B cell (primary cell): ENCODE data around the gene PCAT7. TPM values are rescaled to one million over a fixed set of nuclear protein-coding genes. Genes with fewer than 3 reads are reported as not detected.

Source experiments
- ATAC-seq: fragments of 200-7000 bp; cut with Tn5 transposase; one replicate; pipeline ENCODE4 v1.10.0; 2021; ENCODE audit warnings: low read depth, mild to moderate bottlenecking, moderate number of reproducible peaks, moderate library complexity
- CTCF ChIA-PET: fragments of 350-600 bp; sonication (Branson Sonifier 250); formaldehyde crosslinking; loops from one replicate; lab custom pipeline; 2021; ENCODE audit warnings: antibody characterized with exemption, inconsistent platforms; lab: Charles Lee
- POLR2A ChIA-PET: fragments of 350-600 bp; sonication (Branson Sonifier 250); formaldehyde crosslinking; loops from one replicate; lab custom pipeline; 2021; ENCODE audit warnings: antibody characterized with exemption; lab: Charles Lee
- DNase-seq: peaks from one replicate; pipeline ENCODE4 v3.0.0; 2013
- H2AFZ ChIP-seq: 2 replicates; pipeline ENCODE4 v1.6.1; 2012; ENCODE audit warnings: mild to moderate bottlenecking, low read depth, low read length; ENCODE audit not compliant: insufficient read depth, poor library complexity, severe bottlenecking
- H3K27ac ChIP-seq, 2 donors: 1 replicate in 1 of 2; 2 replicates in 1 of 2; pipeline ENCODE4 v1.5.1; 2012 to 2013; ENCODE audit warnings: low read length in 2 of 2, mild to moderate bottlenecking in 2 of 2, moderate library complexity in 1 of 2
- H3K27me3 ChIP-seq, 4 experiments: fragments of 200-600 bp in 1 of 4; sonication (generic) in 1 of 4; replicated peaks in 1 of 4; 1 replicate in 2 of 4; 2 replicates in 2 of 4; pipeline versions ENCODE4 v1.6.1 to v1.7.0; 2013 to 2016; ENCODE audit warnings: low read length in 3 of 4, mild to moderate bottlenecking in 2 of 4, mixed read lengths in 1 of 4, moderate library complexity in 1 of 4; ENCODE audit not compliant: insufficient read depth in 4 of 4, control insufficient read depth in 3 of 4; ENCODE audit errors: control extremely low read depth in 1 of 4
- H3K36me3 ChIP-seq, 2 experiments: replicated peaks in 1 of 2; 1 replicate in 1 of 2; 2 replicates in 1 of 2; pipeline versions ENCODE4 v1.6.1 to v1.7.1; 2013; ENCODE audit warnings: low read length in 1 of 2; ENCODE audit not compliant: insufficient read depth in 2 of 2, control insufficient read depth in 1 of 2; ENCODE audit errors: control extremely low read depth in 1 of 2, extremely low read depth in 1 of 2
- H3K4me1 ChIP-seq, 2 donors: fragments of 200-600 bp in 1 of 2; sonication (generic) in 1 of 2; 1 replicate in 1 of 2; 2 replicates in 1 of 2; pipeline versions ENCODE4 v1.5.1 to v1.6.1; 2013 to 2017; ENCODE audit warnings: low read length in 2 of 2; ENCODE audit not compliant: control insufficient read depth in 2 of 2, insufficient read depth in 2 of 2
- H3K4me2 ChIP-seq: replicated peaks from 2 replicates; pipeline ENCODE3; 2012; ENCODE audit warnings: mild to moderate bottlenecking, low read depth, low read length; ENCODE audit not compliant: poor library complexity, severe bottlenecking
- H3K4me3 ChIP-seq, 5 experiments: fragments of 200-600 bp in 1 of 5; sonication (generic) in 1 of 5; 1 replicate in 3 of 5; 2 replicates in 2 of 5; pipeline versions ENCODE4 v1.5.1 to v1.7.0; 2011 to 2016; ENCODE audit warnings: low read length in 4 of 5, mild to moderate bottlenecking in 4 of 5, low read depth in 2 of 5, control low read depth in 1 of 5, moderate library complexity in 1 of 5; ENCODE audit not compliant: insufficient read depth in 1 of 5; ENCODE audit errors: control extremely low read depth in 1 of 5, extremely low read depth in 1 of 5
- H3K79me2 ChIP-seq: fragments of 200-600 bp; sonication (generic); one replicate; pipeline ENCODE4 v1.6.0; 2016; ENCODE audit warnings: low read length; ENCODE audit not compliant: control insufficient read depth, insufficient read depth
- H3K9ac ChIP-seq: fragments of 200-600 bp; sonication (generic); 2 replicates; pipeline ENCODE4 v1.6.1; 2017; ENCODE audit warnings: mild to moderate bottlenecking, low read length, moderate library complexity
- H3K9me3 ChIP-seq, 3 donors: one replicate each; pipeline versions ENCODE4 v1.6.1 to v1.7.1; 2013; ENCODE audit warnings: low read length in 2 of 3; ENCODE audit not compliant: control insufficient read depth in 2 of 3, insufficient read depth in 1 of 3; ENCODE audit errors: control extremely low read depth in 1 of 3
- H4K20me1 ChIP-seq: 2 replicates; pipeline ENCODE4 v1.6.0; 2012; ENCODE audit warnings: mild to moderate bottlenecking, low read length; ENCODE audit not compliant: insufficient read depth, control insufficient read depth, poor library complexity, severe bottlenecking
- H3K27ac Mint-ChIP-seq: one replicate; pipeline ENCODE4 v1.8.0; 2021; ENCODE audit warnings: mixed read lengths
- H3K27me3 Mint-ChIP-seq: one replicate; pipeline ENCODE4 v1.8.0; 2021; ENCODE audit warnings: mixed read lengths
- H3K4me1 Mint-ChIP-seq: one replicate; pipeline ENCODE4 v1.8.0; 2021; ENCODE audit warnings: mixed read lengths
- H3K4me3 Mint-ChIP-seq: one replicate; pipeline ENCODE4 v1.8.0; 2021; ENCODE audit warnings: mixed read lengths
- H3K9me3 Mint-ChIP-seq: one replicate; pipeline ENCODE4 v1.8.0; 2022; ENCODE audit warnings: mixed read lengths; ENCODE audit not compliant: insufficient read depth
- EZH2 ChIP-seq: IDR thresholded peaks from 2 replicates; pipeline ENCODE4 v1.6.1; 2012; ENCODE audit warnings: borderline replicate concordance, low read depth, mild to moderate bottlenecking, moderate library complexity, low read length; ENCODE audit not compliant: insufficient read depth, poor library complexity, severe bottlenecking
- WGBS: methylation state at CpG from one replicate; pipeline ENCODE4 v1.1.5; 2013; ENCODE audit warnings: missing lambda C conversion rate; ENCODE audit not compliant: insufficient coverage; 5-methylcytosine and 5-hydroxymethylcytosine counted together
- intact Hi-C: fragments of 100-400 bp; cut with micrococcal nuclease; formaldehyde crosslinking; loops from one replicate; pipeline ENCODE4 v1.10.0; 2022
- polyA plus RNA-seq: library from polyadenylated mRNA; depleted of rRNA; stranded (reverse); fragments of >200 nt; gene quantifications from 2 replicates; pipeline ENCODE4 v1.2.3, GENCODE V29; 2012
- total RNA-seq, 2 donors: library from RNA; stranded (reverse); fragments of 120-200 nt in 1 of 2; gene quantifications; 1 replicate in 1 of 2; 2 replicates in 1 of 2; pipeline versions ENCODE4 v1.2.3 to v1.2.4, GENCODE V29; 2013 to 2022
- TF ChIP-seq, protein P1 (sequence below): fragments of 200-600 bp; IDR thresholded peaks from one replicate; pipeline ENCODE4 v1.8.0; 2022; ENCODE audit warnings: antibody characterized with exemption, mild to moderate bottlenecking

The PCAT7 gene
- total and polyA plus RNA-seq, 2 donors (not counting 1 experiment from before 2014, with no cell fraction given) = not detected

- Histone ChIP-seq H3K4me2 (no peak overlapping the region), H4K20me1 (no peaks in the 10 kb centered on the region), H3K27ac (no peak overlapping the region), H3K9me3 (no peaks in the 10 kb centered on the region), H2AFZ (no peak overlapping the region), H3K27me3 (no peaks in the 10 kb centered on the region), H3K79me2 (no peaks in the 10 kb centered on the region), H3K4me1 (no peaks in the 10 kb centered on the region), H3K9ac (no peak overlapping the region), H3K4me3 (no peak overlapping the region), H3K36me3 (no peaks in the 10 kb centered on the region)
- ATAC-seq = no peak
- DNase-seq = no peak
- Mint-ChIP-seq H3K27ac (no peak overlapping the region), H3K9me3 (peaks cover 2% of the 10 kb centered on the region), H3K4me3 (no peak overlapping the region), H3K27me3 (peaks cover 11% of the 10 kb centered on the region), H3K4me1 (peaks cover 1% of the 10 kb centered on the region)
- no peak for TF ChIP-seq EZH2
- TF ChIP-seq, protein P1, sequence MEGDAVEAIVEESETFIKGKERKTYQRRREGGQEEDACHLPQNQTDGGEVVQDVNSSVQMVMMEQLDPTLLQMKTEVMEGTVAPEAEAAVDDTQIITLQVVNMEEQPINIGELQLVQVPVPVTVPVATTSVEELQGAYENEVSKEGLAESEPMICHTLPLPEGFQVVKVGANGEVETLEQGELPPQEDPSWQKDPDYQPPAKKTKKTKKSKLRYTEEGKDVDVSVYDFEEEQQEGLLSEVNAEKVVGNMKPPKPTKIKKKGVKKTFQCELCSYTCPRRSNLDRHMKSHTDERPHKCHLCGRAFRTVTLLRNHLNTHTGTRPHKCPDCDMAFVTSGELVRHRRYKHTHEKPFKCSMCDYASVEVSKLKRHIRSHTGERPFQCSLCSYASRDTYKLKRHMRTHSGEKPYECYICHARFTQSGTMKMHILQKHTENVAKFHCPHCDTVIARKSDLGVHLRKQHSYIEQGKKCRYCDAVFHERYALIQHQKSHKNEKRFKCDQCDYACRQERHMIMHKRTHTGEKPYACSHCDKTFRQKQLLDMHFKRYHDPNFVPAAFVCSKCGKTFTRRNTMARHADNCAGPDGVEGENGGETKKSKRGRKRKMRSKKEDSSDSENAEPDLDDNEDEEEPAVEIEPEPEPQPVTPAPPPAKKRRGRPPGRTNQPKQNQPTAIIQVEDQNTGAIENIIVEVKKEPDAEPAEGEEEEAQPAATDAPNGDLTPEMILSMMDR = no peak
- 90% methylated on average over 2 of the region's 4 CpGs for WGBS
- ChIA-PET POLR2A (no interaction called here), CTCF (no interaction called here)
- intact Hi-C loops = no loop called here
These were observed 26.0 kb upstream of the PCAT7 start for GRCh38 chr9:94528886-94529285.

DNA sequence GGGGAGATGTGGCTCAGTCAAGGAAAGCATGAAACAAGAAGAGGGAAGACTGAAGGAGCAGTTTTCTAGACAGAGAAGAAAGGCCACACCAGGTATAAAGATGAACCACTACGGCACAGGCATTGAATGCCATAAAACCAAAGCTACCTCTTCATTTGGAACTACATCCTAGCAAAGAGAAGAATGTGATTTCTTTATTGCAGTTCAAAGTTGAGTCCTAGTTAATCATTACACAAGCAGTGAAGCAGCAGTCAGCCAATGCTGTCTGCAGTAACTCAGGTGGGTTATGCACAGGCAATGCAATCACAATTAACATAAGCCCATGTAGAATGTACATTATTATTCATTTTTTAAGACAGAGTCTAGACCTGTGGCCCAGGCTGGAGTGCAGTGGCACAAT lies 21.7 kb upstream of the PCAT7 start:
- Mint-ChIP-seq H3K4me3 (no peak overlapping the region), H3K27ac (no peak overlapping the region), H3K4me1 (peaks cover 1% of the 10 kb centered on the region), H3K9me3 (peaks cover 2% of the 10 kb centered on the region), H3K27me3 (peaks cover 3% of the 10 kb centered on the region)
- Histone ChIP-seq H3K9me3 (no peaks in the 10 kb centered on the region), H3K79me2 (no peaks in the 10 kb centered on the region), H3K4me3 (no peak overlapping the region), H3K4me2 (no peak overlapping the region), H4K20me1 (no peaks in the 10 kb centered on the region), H3K4me1 (no peaks in the 10 kb centered on the region), H3K27ac (no peak overlapping the region), H2AFZ (no peak overlapping the region), H3K9ac (no peak overlapping the region), H3K27me3 (no peaks in the 10 kb centered on the region), H3K36me3 (no peaks in the 10 kb centered on the region)
- CTCF ChIA-PET = no interaction called here
- POLR2A ChIA-PET = no interaction called here
- TF ChIP-seq, protein P1 = no peak
- TF ChIP-seq EZH2 = no peak
- WGBS = no CpG with 5 or more reads among the region's 1 CpG
- intact Hi-C loops = no loop called here
- ATAC-seq = no peak
- DNase-seq = no peak
